IPS-15b (cell line): ENCODE measurements around the gene CD200R1L.

Source experiments
- H3K27me3 ChIP-seq: one replicate; pipeline ENCODE4 v1.6.1; 2013; ENCODE audit warnings: low read length; ENCODE audit not compliant: control insufficient read depth, insufficient read depth
- H3K36me3 ChIP-seq: one replicate; pipeline ENCODE4 v1.6.1; 2013; ENCODE audit warnings: low read length; ENCODE audit not compliant: control insufficient read depth, insufficient read depth
- H3K4me1 ChIP-seq: one replicate; pipeline ENCODE4 v1.6.1; 2013; ENCODE audit warnings: mild to moderate bottlenecking, low read length; ENCODE audit not compliant: control insufficient read depth, insufficient read depth
- H3K4me3 ChIP-seq: one replicate; pipeline ENCODE4 v1.5.1; 2013; ENCODE audit warnings: low read depth, low read length
- H3K9ac ChIP-seq: one replicate; pipeline ENCODE4 v1.6.1; 2013; ENCODE audit warnings: low read depth, mild to moderate bottlenecking, low read length
- H3K9me3 ChIP-seq: one replicate; pipeline ENCODE4 v1.6.1; 2013; ENCODE audit warnings: mild to moderate bottlenecking, low read length; ENCODE audit not compliant: control insufficient read depth, insufficient read depth

Gene CD200R1L

GRCh38 chr3:112817271-112817670, 29.4 kb downstream of the CD200R1L start:
- peaks cover 6% of the 10 kb centered on the region for H3K4me1 ChIP-seq
- H3K9me3 ChIP-seq: no peaks in the 10 kb centered on the region
- H3K36me3 ChIP-seq: no peaks in the 10 kb centered on the region
- H3K27me3 ChIP-seq: no peaks in the 10 kb centered on the region
- H3K9ac ChIP-seq: no peak overlapping the region
- H3K4me3 ChIP-seq: no peak overlapping the region

GRCh38 chr3:112815981-112816380, 30.7 kb downstream of the CD200R1L start:
- H3K27me3 ChIP-seq: no peaks in the 10 kb centered on the region
- H3K36me3 ChIP-seq: no peaks in the 10 kb centered on the region
- no peaks in the 10 kb centered on the region for H3K9me3 ChIP-seq
- H3K4me3 ChIP-seq: no peak overlapping the region
- peaks cover 6% of the 10 kb centered on the region for H3K4me1 ChIP-seq
- no peak overlapping the region for H3K9ac ChIP-seq

- Histone ChIP-seq H3K4me3 (no peak overlapping the region), H3K4me1 (peaks cover 6% of the 10 kb centered on the region), H3K27me3 (no peaks in the 10 kb centered on the region), H3K9me3 (no peaks in the 10 kb centered on the region), H3K9ac (no peak overlapping the region), H3K36me3 (no peaks in the 10 kb centered on the region)
Measured at GRCh38 chr3:112814266-112814665, 32.4 kb downstream of the CD200R1L start.

- H3K4me1 ChIP-seq: peaks cover 6% of the 10 kb centered on the region
Measured at GRCh38 chr3:112813723-112814171, 32.9 kb downstream of the CD200R1L start.

GRCh38 chr3:112813016-112813415, 33.6 kb downstream of the CD200R1L start:
- no peaks in the 10 kb centered on the region for H3K27me3 ChIP-seq
- H3K4me3 ChIP-seq: no peak overlapping the region
- H3K9me3 ChIP-seq: no peaks in the 10 kb centered on the region
- H3K9ac ChIP-seq: no peak overlapping the region
- H3K36me3 ChIP-seq: no peaks in the 10 kb centered on the region
- H3K4me1 ChIP-seq: peaks cover 6% of the 10 kb centered on the region

More at GRCh38 chr3:112813723-112814171, 32.9 kb downstream of the CD200R1L start:
- Histone ChIP-seq H3K36me3 (no peaks in the 10 kb centered on the region), H3K27me3 (no peaks in the 10 kb centered on the region), H3K9me3 (no peaks in the 10 kb centered on the region), H3K4me3 (no peak overlapping the region), H3K9ac (no peak overlapping the region)

GRCh38 chr3:112811917-112812660, 34.6 kb downstream of the CD200R1L start:
- H3K4me1 ChIP-seq: peaks cover 6% of the 10 kb centered on the region
- no peaks in the 10 kb centered on the region for H3K27me3 ChIP-seq
- no peak overlapping the region for H3K4me3 ChIP-seq
- no peak overlapping the region for H3K9ac ChIP-seq
- no peaks in the 10 kb centered on the region for H3K9me3 ChIP-seq
- no peaks in the 10 kb centered on the region for H3K36me3 ChIP-seq

- Histone ChIP-seq H3K36me3 (no peaks in the 10 kb centered on the region), H3K9ac (no peak overlapping the region), H3K4me3 (no peak overlapping the region), H3K27me3 (no peaks in the 10 kb centered on the region), H3K4me1 (peaks cover 6% of the 10 kb centered on the region), H3K9me3 (no peaks in the 10 kb centered on the region)
Measured at GRCh38 chr3:112811131-112811884, 35.4 kb downstream of the CD200R1L start.

- H3K4me1 ChIP-seq: peaks cover 6% of the 10 kb centered on the region
- no peak overlapping the region for H3K4me3 ChIP-seq
- no peaks in the 10 kb centered on the region for H3K36me3 ChIP-seq
Measured at GRCh38 chr3:112810561-112810960, 36.1 kb downstream of the CD200R1L start.

GRCh38 chr3:112808136-112808535, 38.5 kb downstream of the CD200R1L start:
- H3K9ac ChIP-seq: no peak overlapping the region
- H3K4me1 ChIP-seq: no peaks in the 10 kb centered on the region
- H3K36me3 ChIP-seq: no peaks in the 10 kb centered on the region
- no peaks in the 10 kb centered on the region for H3K27me3 ChIP-seq
- H3K4me3 ChIP-seq: no peak overlapping the region
- no peaks in the 10 kb centered on the region for H3K9me3 ChIP-seq

More at GRCh38 chr3:112810561-112810960, 36.1 kb downstream of the CD200R1L start:
- Histone ChIP-seq H3K9ac (no peak overlapping the region), H3K9me3 (no peaks in the 10 kb centered on the region), H3K27me3 (no peaks in the 10 kb centered on the region)

GRCh38 chr3:112807685-112808084, 39.0 kb downstream of the CD200R1L start:
- H3K9ac ChIP-seq: no peak overlapping the region
- H3K4me3 ChIP-seq: no peak overlapping the region

GRCh38 chr3:112806903-112807302, 39.8 kb downstream of the CD200R1L start:
- Histone ChIP-seq H3K4me1 (no peaks in the 10 kb centered on the region), H3K9ac (no peak overlapping the region), H3K27me3 (no peaks in the 10 kb centered on the region), H3K36me3 (no peaks in the 10 kb centered on the region), H3K4me3 (no peak overlapping the region), H3K9me3 (no peaks in the 10 kb centered on the region)

More at GRCh38 chr3:112807685-112808084, 39.0 kb downstream of the CD200R1L start:
- H3K9me3 ChIP-seq: no peaks in the 10 kb centered on the region
- H3K27me3 ChIP-seq: no peaks in the 10 kb centered on the region
- no peaks in the 10 kb centered on the region for H3K4me1 ChIP-seq
- no peaks in the 10 kb centered on the region for H3K36me3 ChIP-seq

GRCh38 chr3:112805126-112805525, 41.5 kb downstream of the CD200R1L start:
- no peaks in the 10 kb centered on the region for H3K36me3 ChIP-seq
- H3K27me3 ChIP-seq: no peaks in the 10 kb centered on the region
- no peaks in the 10 kb centered on the region for H3K9me3 ChIP-seq
- no peak overlapping the region for H3K9ac ChIP-seq
- H3K4me1 ChIP-seq: no peaks in the 10 kb centered on the region
- no peak overlapping the region for H3K4me3 ChIP-seq
